Fibroblast of gingiva (primary cell): Measurements from ENCODE around the gene ZNF684.
"Not testable (repeated sequence)": the region's sequence is repeated elsewhere in the genome, so short reads cannot be mapped to it uniquely, and the experiment has no call there.

Experiments
- DNase-seq: peaks from one replicate; pipeline ENCODE4 v3.0.0-alpha.2; 2011; ENCODE audit warnings: low read depth

The ZNF684 gene

DNA sequence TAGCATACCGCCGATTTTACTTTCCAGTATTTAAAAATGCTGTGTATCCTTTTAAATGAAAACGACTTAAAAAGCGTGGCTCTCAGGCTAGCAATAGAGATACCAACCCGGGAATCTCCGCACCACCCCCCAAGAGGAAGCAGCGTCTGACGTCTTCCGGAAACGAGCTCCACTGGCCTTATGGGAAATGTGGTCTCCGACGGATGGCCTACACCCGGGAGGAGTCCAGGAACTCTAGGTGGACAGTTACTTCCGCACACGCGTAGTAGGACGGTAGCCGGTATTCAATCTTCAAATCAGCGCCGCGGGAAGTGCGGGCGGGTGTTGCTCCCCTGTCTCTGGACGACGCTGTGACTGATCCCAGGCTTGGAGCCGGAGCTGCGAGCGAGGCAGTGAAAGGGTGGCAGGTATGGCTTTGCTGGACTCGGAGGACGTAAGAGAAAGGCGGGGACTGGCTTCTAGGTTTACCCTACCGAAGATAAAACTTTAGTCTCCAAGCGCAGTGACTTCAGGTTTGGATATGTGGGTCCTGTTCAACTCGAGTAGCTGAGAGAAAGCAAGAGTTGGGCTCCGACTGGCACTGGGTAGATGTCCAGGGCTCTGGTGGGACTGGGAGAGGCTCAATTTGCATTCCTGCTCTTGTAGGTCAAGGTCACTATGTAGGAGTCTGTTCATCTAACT, at the start of gene ZNF684:
Gene ZNF684 (plus strand): TSS at position 257 of the 681 bp plus-strand sequence. CDS start 1,530 bp downstream, outside the sequence.
- peak; percentile 89 for DNase-seq

DNA sequence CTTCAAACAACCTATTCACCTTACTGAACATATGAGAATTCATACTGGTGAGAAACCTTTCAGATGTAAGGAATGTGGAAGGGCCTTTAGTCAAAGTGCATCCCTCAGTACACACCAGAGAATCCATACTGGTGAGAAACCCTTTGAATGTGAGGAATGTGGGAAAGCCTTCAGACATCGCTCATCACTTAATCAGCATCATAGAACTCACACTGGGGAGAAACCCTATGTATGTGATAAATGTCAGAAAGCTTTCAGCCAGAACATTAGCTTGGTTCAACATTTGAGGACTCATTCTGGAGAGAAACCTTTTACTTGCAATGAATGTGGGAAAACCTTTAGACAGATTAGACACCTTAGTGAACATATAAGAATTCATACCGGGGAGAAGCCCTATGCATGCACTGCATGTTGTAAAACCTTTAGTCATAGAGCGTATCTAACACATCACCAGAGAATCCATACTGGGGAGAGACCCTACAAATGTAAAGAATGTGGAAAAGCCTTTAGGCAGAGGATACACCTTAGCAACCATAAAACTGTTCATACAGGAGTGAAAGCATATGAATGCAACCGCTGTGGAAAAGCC, 36.0 kb upstream of the ZNF684 start:
- DNase-seq, result no peak

DNA sequence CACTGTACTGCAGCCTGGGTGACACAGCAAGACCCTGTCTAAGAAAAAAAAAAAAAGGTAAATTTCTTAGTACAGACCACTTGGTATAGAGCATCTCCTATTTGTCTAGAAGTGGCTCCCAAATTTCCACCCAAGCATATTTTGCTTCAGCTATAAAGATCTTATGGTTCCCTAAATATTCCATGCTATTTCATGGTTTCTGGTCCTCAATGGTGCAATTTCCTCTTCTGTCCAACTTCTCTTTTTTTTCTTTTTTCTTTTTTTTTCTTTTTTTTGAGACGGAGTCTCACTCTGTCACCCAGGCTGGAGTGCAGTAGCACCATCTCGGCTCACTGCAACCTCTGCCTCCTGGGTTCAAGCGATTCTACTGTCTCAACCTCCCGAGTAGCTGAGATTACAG, 28.8 kb upstream of the ZNF684 start:
- DNase-seq, result not testable (repeated sequence)

DNA sequence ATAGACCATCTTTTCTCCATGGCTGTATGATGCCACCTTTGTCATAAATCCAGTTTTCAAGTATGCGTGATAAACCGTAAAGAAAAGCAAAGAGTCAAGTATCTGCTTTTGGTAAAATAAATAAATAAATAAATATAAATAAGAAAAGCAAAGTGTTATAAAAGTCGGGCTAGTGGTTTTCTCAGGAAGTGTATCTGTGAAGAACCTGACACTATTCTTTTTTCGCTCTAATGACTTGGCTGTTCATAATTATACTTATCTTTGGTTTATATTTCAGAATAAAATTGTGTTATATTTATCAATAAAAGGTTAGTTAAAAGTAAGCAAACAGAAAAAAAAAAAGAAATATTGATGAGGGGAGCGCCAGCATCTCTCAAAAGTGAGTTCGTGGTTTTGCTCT, 23.5 kb upstream of the ZNF684 start:
- no peak for DNase-seq

DNA sequence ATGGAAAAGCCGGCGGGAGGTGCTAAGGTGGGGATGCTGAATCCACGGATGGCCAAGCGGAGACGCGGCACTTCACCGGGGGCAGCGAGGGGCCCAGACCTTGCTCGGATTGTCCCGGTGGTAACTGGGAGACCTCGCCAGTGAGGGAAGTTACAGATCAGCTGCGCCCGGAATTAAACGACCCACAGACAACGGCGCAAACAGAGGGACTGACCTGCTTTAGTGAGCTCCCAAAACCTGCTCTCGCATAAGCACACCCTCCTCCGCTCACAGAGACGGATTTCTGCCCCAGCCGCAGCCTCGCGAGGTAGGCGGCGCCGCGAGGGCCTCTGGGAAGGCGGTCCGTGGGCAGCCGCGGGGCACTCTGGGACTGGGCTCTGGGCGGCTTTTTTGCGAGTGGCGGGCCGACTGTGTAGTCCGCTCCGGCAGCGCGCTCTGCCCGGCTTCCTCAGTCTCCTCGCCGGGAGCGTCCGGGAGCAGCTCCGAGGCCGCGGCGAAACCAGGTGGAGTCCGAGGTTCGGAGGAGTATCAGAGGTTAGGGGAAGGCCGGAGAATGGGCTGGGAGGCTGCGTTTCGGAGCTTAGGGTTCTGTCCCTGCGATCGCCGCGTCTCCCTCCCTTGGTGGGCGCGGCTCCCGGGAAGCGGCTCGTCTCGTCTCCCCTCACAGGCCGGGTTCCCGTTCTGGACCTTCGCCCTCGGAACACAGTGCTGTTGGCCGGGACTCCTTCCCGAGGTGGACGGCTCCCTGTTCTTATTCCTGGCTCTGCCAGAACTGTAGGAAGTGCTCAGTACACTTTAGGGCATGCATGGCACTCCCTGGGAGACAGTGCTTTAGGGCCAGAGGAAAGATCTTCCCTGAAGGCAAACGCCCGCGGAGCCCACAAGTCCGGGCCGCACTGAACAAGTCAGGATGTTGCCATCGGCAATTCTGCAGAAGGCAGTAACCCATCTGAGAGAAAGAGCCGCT, 22.8 kb upstream of the ZNF684 start, which contains the start of gene EXO5:
Gene EXO5 (plus strand): TSS at position 393 of the 967 bp plus-strand sequence. CDS start 5,778 bp downstream, outside the sequence.
- peak; percentile 70 for DNase-seq

DNA sequence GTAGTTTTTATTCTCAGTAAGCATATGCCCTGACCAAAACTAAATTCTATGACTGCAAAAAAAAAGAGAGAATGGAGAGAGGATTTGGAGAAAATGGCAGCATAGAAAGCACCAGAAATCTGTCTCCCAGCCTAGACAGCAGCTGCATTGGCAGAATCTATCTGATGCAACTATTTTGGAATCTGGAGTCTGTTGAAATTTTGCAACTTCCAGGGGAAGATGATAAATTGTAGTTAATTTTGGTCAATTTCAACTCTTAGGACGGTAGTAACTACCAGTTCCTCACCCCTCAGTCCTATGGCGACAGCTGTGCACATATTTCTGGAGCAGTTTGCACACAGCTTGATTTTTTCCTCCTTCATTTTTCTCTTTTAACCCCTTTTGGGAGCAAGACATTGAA, 11.9 kb upstream of the ZNF684 start:
- DNase-seq, result no peak

DNA sequence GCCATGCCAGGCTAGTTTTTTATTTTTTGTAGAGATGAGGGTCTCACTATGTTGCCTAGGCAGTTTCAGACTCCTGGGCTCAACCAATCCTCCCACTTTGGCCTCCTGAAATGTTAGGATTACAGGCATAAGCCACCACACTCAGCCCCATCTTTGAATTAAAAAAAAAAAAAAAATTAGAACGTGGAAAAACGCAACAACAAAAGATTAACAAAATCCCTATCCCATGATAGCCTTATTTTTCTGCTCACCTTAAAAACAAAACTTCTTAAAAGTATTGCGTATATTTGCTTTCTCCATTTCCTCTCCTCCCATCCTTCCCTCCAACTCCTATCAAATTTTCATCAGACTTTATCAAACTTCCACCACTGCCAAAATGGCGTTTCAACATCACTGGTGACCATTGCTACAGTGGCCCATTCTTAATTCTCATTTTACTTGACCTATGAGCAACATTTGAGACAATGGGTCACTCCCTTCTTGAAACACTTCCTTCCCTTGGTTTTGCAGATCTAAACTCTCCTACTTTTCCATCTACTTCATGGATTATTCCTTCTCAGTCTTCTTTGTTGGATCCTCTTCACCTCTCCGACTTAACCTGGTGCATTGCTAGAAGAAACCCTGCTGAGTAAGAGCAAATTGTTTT, 579 bp upstream of the ZNF684 start:
- DNase-seq, result peak; percentile 14

DNA sequence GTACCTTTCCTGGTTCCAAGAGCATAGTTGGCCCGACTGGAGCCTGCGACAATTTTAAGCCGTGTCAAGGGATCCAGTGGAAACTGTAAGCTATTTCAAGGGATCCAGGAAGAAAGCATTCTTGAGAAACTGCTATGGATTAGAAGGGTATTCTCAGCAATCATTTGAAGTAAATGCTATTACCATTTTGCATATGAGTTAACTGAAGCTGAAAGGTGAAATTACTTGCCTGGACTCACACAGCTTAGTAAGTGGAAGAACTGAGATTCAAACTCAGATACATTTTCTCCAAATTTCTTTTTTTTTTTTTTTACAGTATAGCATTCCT, 589 bp downstream of the ZNF684 start:
- no peak for DNase-seq

DNA sequence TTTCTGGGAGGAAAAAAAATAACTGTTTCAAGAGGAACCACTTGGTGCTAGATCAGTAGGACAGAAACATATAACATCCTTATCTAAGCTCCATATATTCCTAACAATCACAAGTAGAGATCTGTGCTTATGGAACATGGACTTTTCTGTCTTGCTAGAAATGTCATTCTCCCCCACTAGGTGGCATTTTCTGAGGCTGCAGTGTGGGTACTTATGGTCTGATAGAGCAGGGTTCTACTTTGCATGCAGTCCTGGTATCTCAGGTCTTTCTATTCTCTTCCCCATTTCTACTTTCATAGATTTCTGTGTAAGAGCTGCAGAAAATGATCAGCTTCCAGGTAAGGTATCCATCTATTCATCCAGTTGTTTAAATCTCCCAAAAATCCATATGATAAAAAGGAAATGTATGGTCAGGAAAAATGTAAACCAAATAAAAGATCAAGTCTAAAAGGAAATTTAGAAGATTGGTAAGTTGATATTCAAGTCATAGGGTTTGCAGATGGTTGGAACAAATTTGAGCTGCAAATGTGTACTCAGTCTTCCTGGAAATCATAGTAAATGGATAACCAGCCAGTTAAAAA, 1.5 kb downstream of the ZNF684 start:
- DNase-seq, result peak; percentile 38

DNA sequence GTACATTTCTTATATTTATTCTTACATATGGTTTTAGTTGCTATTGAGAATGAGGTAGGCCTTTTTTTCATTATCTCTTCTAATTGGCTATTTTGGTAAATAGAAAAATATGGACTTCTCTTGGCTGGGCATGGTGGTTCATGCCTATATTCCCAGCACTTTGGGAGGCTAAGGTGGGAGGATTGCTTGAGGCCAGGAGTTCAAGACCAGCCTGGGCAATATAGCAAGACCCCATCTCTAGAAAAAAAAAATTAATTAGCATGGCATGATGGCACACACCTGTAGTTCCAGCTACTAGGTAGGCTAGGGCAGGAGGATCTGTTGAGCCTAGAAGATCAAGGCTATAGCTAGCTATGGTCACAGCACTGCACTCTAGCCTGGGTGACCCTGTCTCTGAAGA, 3.2 kb downstream of the ZNF684 start:
- DNase-seq, result no peak

DNA sequence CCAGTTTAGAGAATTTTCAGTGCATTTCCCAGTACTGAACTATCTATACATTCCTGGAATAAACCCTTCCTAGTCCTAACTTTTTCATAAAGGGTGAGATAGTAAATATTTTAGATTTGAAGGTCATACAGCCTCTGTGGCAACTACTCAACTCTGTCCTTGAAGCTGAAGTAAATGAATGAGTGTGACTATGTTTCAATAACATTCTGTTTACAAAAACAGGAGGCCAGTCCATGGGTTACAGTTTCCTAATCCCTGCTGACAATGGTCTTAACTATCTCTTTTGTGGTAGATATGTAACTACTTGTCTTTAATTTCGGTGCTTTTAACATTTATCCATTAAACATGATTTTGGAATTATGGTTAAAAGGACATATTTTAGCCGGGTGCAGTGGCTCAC, 4.3 kb downstream of the ZNF684 start:
- no peak for DNase-seq

DNA sequence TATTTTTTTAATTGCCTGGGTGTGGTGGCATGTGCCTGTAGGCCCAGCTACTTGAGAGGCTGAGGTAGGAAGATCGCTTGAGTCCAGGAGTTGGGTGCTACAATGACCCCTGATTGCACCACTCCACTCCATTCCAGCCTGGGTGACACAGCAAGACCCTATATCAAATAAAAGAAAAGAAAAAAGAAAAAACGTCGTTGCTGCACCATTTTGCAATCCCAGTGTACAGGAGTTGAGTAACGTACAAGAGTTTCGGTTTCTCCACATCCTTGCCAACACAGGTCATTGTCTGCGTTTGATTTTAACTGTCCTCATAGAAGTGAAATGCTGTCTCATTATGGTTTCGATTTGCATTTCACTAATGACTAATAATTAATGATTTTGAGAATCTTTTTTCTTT, 7.9 kb downstream of the ZNF684 start:
- no peak for DNase-seq

DNA sequence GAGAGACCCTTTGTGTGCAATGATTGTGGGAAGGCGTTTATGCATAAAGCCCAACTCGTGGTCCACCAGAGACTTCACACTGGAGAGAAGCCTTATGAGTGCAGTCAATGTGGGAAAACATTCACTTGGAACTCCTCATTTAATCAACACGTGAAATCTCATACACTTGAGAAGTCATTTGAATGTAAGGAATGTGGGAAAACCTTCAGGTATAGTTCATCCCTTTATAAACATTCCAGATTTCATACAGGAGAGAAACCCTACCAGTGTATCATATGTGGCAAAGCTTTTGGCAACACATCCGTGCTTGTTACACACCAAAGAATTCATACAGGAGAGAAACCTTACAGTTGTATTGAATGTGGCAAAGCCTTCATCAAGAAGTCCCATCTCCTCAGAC, 15.5 kb downstream of the ZNF684 start:
- no peak for DNase-seq

DNA sequence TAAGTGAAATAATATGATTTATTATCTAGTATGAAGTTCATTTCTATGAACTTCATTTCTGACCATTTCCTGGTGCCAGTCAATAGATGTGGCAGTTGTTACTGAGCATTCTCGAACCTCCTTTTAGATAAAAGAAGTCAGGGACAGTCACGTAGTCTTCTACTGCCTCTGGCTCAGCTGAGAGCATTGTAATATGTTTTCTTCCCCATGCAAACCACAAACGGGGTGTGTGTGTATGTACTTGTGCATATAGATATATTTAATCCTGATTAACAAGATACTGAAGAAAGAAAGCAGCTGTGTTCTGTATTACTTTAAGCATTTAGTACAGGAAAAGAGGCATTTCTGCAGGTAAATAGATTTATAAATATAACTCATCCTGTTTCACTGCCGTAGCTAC, 21.6 kb downstream of the ZNF684 start:
- no peak for DNase-seq

DNA sequence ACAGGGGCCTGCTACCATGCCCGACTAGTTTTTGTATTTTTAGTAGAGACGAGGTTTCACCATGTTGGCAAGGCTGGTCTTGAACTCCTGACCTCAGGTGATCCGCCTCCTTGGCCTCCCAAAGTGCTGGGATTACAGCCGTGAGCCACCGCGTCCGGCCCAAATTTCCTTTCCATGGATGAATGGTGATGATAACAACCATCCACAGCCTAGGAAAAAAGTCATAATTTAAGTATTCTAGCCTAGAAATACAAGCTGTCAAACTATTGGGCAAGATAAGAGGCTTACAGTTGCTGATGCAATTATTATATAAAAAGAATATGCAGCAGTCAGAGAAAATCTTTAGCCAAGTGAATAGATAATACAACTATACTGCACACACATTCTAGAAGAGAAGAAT, 23.4 kb downstream of the ZNF684 start:
- DNase-seq, result not testable (repeated sequence)

DNA sequence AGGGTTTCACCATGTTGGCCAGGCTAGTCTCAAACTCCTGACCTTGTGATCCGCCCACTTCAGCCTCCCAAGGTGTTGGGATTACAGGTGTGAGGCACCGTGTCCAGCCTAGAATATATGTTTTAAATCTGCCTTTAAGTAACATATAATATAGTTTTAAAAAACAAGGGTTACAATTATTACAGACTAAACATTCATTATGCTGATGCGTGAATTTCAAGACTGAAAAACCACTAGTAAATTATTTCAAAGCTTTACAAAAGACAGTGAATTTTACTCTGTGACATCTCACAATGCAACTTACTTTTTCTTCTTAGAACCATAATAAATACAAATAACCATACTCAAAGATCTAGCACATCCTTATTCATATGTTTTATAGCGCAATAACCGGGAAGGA, 24.7 kb downstream of the ZNF684 start:
- DNase-seq, result no peak

DNA sequence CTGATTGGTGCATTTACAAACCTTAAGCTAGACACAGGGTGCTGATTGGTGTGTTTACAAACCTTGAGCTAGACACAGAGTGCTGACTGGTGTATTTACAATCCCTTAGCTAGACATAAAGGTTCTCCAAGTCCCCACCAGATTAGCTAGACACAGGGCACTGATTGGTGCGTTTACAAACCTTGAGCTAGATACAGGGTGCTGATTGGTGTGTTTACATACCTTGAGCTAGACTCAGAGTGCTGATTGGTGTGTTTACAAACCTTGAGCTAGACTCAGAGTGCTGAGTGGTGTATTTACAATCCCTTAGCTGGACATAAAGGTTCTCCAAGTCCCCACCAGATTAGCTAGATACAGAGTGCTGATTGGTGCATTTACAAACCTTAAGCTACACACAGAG, 26.8 kb downstream of the ZNF684 start:
- not testable (repeated sequence) for DNase-seq

DNA sequence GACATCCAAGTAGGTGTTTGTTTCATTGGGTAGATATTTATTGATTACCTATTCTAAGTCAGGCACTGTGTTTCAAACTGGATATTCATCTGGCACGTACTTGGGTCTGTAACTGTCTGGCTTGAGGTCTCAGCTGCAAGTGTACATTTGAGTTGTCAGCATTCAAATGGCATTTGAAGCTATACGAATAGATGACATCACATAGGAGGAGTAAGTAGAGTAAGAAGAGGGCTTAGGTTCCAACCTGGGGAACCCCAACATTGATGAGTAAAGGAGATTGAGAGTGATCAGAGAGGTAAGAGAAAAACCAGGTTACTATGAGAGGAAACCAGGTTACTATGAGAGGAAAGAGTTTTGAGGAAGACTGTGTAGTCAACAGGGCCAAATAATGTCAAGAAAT, 30.7 kb downstream of the ZNF684 start:
- DNase-seq, result no peak

DNA sequence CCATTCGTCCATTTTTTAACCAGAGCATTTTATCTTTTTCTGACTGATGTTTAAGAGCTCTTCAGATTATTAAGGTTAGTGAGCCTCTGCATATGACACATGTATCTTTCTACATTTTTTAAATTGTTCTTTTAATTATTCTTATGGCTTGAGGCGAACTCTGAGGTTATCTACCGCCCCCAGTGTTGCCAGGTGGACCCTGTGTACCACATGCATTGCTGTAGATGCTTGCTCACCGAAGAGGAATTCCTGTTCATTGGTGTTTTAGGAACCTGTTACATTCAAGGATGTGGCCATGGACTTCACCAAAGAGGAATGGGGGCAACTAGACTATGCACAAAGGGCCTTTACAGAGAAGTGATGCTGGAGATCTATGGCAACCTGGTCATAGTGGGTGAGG, 31.8 kb downstream of the ZNF684 start:
- no peak for DNase-seq

DNA sequence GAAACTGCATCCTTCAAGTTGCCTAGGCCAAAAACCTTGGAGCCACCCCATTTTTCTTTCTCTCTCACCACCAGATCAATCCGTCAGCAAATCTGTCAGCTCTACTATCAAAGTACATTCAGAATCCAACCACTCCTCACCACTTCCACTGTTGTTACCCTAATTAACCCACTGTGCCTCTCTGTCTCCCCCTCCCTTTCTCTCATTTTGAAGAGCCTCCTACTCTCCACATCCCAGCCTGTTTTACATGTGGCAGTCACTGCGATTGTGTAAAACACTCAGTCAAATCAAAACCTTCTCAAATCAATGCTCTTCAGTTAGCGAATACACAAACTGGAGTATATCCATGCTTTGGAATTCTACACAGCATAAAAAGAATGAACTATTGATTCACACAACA, 33.1 kb downstream of the ZNF684 start:
- no peak for DNase-seq

DNA sequence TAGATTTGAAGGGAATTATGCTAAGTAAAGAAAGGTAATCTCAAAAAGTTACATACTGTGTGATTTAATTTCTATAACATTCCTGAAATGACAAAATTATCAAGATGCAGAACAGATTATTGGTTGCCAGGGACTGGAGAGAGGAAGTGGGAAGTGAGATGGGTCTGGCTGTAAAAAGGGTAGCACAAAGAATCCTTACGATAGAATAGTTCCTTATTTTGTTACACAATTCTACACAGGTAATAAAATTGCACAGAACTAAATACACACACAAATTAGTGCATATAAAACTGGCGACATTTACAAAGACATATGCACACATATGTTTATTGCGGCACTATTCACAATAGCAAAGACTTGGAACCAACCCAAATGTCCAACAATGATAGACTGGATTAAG, 33.5 kb downstream of the ZNF684 start:
- DNase-seq, result no peak

DNA sequence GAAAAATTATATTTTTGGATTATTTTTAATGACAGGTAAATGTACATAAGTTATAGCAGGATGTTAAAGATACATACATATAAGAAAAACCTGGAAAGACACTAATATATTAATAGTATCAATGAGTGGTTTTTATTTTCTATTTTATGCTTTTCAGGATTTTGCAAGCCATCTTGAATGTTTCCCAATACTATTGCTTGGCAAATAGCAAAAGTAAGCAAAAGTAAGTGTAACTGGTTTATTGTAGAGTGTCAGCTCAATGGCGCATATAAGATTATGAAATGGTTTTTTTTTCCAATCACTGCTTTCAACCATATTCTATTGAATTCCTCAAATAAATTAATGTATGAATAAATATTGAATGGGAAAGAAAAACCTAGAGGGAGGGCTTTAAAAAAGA, 36.4 kb downstream of the ZNF684 start:
- peak; percentile 3 for DNase-seq
